Stimulated activated CD4-positive, alpha-beta T cell treated with anti-CD3 and anti-CD28 coated beads, Interleukin-4, amount 100 ng/mL, for 1 hour (primary cell): ENCODE data around the gene BEAN1.

ENCODE experiments used
- DNase-seq: peaks from one replicate; pipeline ENCODE4 v3.0.0-alpha.2; 2020

The BEAN1 gene

GRCh38 chr16:66524601-66525164 lies 97.6 kb downstream of the BEAN1 start:
- DNase-seq, result no peak

DNA sequence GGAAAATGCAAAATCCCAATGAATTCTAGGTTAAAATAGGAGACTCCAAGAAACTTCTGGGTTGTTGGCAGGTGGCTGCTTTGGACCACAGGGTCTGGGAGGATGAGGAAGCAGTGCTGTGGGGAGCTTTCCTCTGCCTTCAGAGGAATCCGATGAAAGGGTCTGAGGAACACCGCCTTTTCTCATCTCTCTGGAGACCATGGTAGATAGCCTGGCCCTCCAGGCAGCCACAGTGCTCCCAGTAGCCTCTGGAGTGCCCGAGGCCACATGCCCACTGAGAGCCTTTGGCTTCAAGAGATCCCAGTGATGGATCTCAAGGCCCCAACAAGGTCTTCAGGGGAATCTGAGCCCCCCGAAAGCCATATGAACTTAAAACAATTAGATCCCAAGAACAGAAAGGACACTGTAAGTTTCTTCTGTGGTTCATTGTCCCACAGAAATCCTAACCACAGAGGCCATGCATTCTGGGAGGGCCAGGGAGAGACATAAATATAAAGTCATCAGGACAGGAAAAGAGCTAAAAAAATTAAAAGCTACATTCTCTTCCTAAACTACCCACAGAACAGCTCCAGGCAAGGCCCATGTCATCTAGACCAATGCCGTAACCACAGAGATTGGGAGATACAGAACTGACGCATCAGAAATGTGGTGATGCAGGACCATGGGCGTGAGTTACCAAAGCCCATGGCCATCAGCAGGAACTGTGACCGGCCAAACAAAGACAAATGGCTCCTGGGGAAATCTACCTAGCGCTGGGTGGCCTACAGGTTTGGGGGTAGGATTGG lies 98.5 kb downstream of the BEAN1 start:
- DNase-seq, result no peak

- DNase-seq, result no peak
These were observed 101.2 kb downstream of the BEAN1 start for GRCh38 chr16:66528294-66528693.

- no peak for DNase-seq
These were observed 102.4 kb downstream of the BEAN1 start for GRCh38 chr16:66529475-66529874.
